Endothelial cell of umbilical vein (primary cell): ENCODE measurements around the gene FRMD4A. TPM values are rescaled to one million over a fixed set of nuclear protein-coding genes. Genes with fewer than 3 reads are reported as not detected.

Experiments used
- BruUV-seq: library from RNA; stranded (reverse); fragments of 400-500 nt; replicated peaks from 2 replicates; lab custom pipeline; 2021; lab: Mats Ljungman, UMichigan
- CTCF ChIA-PET: fragments of 300-600, 350-600 bp; sonication (Branson Sonifier 250); formaldehyde crosslinking; loops from one replicate; lab custom pipeline; 2021; ENCODE audit warnings: antibody characterized with exemption, inconsistent platforms; lab: Charles Lee
- POLR2A ChIA-PET: fragments of 300-600, 350-600 bp; sonication (Branson Sonifier 250); formaldehyde crosslinking; loops from one replicate; lab custom pipeline; 2021; ENCODE audit warnings: antibody characterized with exemption, inconsistent platforms; lab: Charles Lee
- DNase-seq: peaks from one replicate; pipeline ENCODE4 v3.0.0-alpha.2; 2011; ENCODE audit warnings: low read depth, low spot score
- FAIRE-seq: peaks from 2 replicates; lab custom pipeline; 2011; peaks lifted over from hg19 to GRCh38; lab: Jason Lieb, UNC
- H2AFZ ChIP-seq: 2 replicates; pipeline ENCODE4 v1.6.0; 2012; ENCODE audit warnings: low read depth, low read length, control low read depth, inconsistent platforms
- H3K27ac ChIP-seq: 2 replicates; pipeline ENCODE4 v1.5.1; 2011; ENCODE audit warnings: low read depth, mild to moderate bottlenecking, control low read depth, low read length, moderate library complexity; ENCODE audit not compliant: insufficient read depth
- H3K27me3 ChIP-seq, 2 experiments: 2 replicates each; pipeline versions ENCODE4 v1.6.0 to v1.6.1; 2011; ENCODE audit warnings: low read length in 2 of 2, mixed read lengths in 1 of 2; ENCODE audit not compliant: control insufficient read depth in 2 of 2, insufficient read depth in 2 of 2
- H3K36me3 ChIP-seq, 2 experiments: 2 replicates in 1 of 2; 3 replicates in 1 of 2; pipeline ENCODE4 v1.5.1; 2011; ENCODE audit warnings: low read length in 2 of 2, mild to moderate bottlenecking in 1 of 2, moderate library complexity in 1 of 2; ENCODE audit not compliant: control insufficient read depth in 2 of 2, insufficient read depth in 2 of 2; ENCODE audit errors: extremely low read depth in 1 of 2
- H3K4me1 ChIP-seq: 3 replicates; pipeline ENCODE4 v1.5.1; 2011; ENCODE audit warnings: mild to moderate bottlenecking, low read length; ENCODE audit not compliant: control insufficient read depth, insufficient read depth; ENCODE audit errors: extremely low read depth
- H3K4me2 ChIP-seq: 2 replicates; pipeline ENCODE4 v1.6.1; 2011; ENCODE audit warnings: low read length, control low read depth, mixed read lengths; ENCODE audit not compliant: insufficient read depth
- H3K4me3 ChIP-seq, 3 experiments: fragments of 200-600 bp in 1 of 3; sonication (generic), shearing (Covaris generic) in 1 of 3; replicated peaks in 1 of 3; 2 replicates each; pipeline ENCODE4 v1.5.1; 2011 to 2016; ENCODE audit warnings: control low read depth in 3 of 3, low read length in 3 of 3, mild to moderate bottlenecking in 2 of 3, inconsistent platforms in 1 of 3, low read depth in 1 of 3, moderate library complexity in 1 of 3; ENCODE audit not compliant: insufficient read depth in 1 of 3
- H3K79me2 ChIP-seq: 2 replicates; pipeline ENCODE4 v1.6.0; 2012; ENCODE audit warnings: low read length, inconsistent platforms; ENCODE audit not compliant: control insufficient read depth, insufficient read depth
- H3K9ac ChIP-seq: replicated peaks from 2 replicates; pipeline ENCODE3; 2011; ENCODE audit warnings: low read length, control low read depth; ENCODE audit not compliant: insufficient read depth; ENCODE audit errors: extremely low read depth
- H3K9me1 ChIP-seq: replicated peaks from 3 replicates; pipeline ENCODE4 v1.6.0; 2011; ENCODE audit warnings: mild to moderate bottlenecking, low read length; ENCODE audit not compliant: control insufficient read depth, insufficient read depth; ENCODE audit errors: extremely low read depth
- H3K9me3 ChIP-seq: replicated peaks from 2 replicates; pipeline ENCODE4 v1.5.1; 2012; ENCODE audit warnings: low read length, inconsistent platforms; ENCODE audit not compliant: control insufficient read depth, insufficient read depth
- H4K20me1 ChIP-seq: replicated peaks from 2 replicates; pipeline ENCODE3; 2011; ENCODE audit warnings: mild to moderate bottlenecking, low read length; ENCODE audit not compliant: control insufficient read depth, insufficient read depth; ENCODE audit errors: extremely low read depth
- CTCF ChIP-seq, 2 donors: IDR thresholded peaks; 1 replicate in 1 of 2; 2 replicates in 1 of 2; pipeline ENCODE4 v1.5.1; 2011; ENCODE audit warnings: low read length in 2 of 2, mild to moderate bottlenecking in 2 of 2, moderate library complexity in 2 of 2, control low read depth in 1 of 2, inconsistent platforms in 1 of 2, low read depth in 1 of 2; ENCODE audit not compliant: insufficient read depth in 1 of 2; ENCODE audit errors: extremely low read depth in 1 of 2
- EZH2 ChIP-seq: IDR thresholded peaks from 2 replicates; pipeline ENCODE4 v1.6.1; 2012; ENCODE audit warnings: borderline replicate concordance, low read depth, mild to moderate bottlenecking, moderate library complexity, low read length, inconsistent platforms; ENCODE audit not compliant: severe bottlenecking
- FOS ChIP-seq: IDR thresholded peaks from 2 replicates; pipeline ENCODE4 v1.6.1; 2011; ENCODE audit warnings: mild to moderate bottlenecking, low read length, moderate library complexity, borderline replicate concordance; ENCODE audit not compliant: insufficient read depth
- GATA2 ChIP-seq: IDR thresholded peaks from 2 replicates; pipeline ENCODE4 v1.7.0; 2011; ENCODE audit warnings: low read depth, mild to moderate bottlenecking, moderate library complexity, mixed read lengths, low read length; ENCODE audit not compliant: insufficient read length, insufficient read depth
- JUN ChIP-seq: IDR thresholded peaks from 2 replicates; pipeline ENCODE4 v1.6.1; 2011; ENCODE audit warnings: borderline replicate concordance, low read depth; ENCODE audit not compliant: insufficient read length, insufficient read depth
- MAX ChIP-seq: IDR thresholded peaks from 2 replicates; pipeline ENCODE4 v1.6.1; 2011; ENCODE audit not compliant: insufficient read depth, insufficient read length
- MYC ChIP-seq: IDR thresholded peaks from one replicate; pipeline ENCODE4 v1.6.1; 2011; ENCODE audit warnings: mild to moderate bottlenecking, low read depth, low read length
- POLR2A ChIP-seq: IDR thresholded peaks from 2 replicates; pipeline ENCODE4 v1.6.1; 2012; ENCODE audit warnings: low read depth, mild to moderate bottlenecking, control low read depth, low read length
- dilution Hi-C: fragments of 300-500 bp; cut with MboI; formaldehyde crosslinking; loops from one replicate; pipeline ENCODE4 v1.15.0; 2019; ENCODE audit warnings: low sequenced_read_pairs; ENCODE audit not compliant: extremely low pct_ligation_motif_present
- intact Hi-C: fragments of 100-400 bp; cut with micrococcal nuclease; formaldehyde crosslinking; loops from one replicate; pipeline ENCODE4 v1.10.0; 2022
- polyA plus RNA-seq, 4 experiments: library from polyadenylated mRNA; depleted of rRNA in 3 of 4; stranded (reverse) in 3 of 4; unstranded in 1 of 4; fragments of >200 nt; gene quantifications; 2 replicates each; pipeline versions ENCODE4 v1.2.1 to v1.2.3, GENCODE V29; 2011 to 2012; ENCODE audit warnings: missing spikeins in 1 of 4
- total RNA-seq: library from RNA; stranded (reverse); gene quantifications from 2 replicates; pipeline ENCODE4 v1.2.3, GENCODE V29; 2021

The FRMD4A gene
- total and polyA plus RNA-seq, 2 donors (not counting 3 experiments of a cell fraction or from before 2014, with no cell fraction given): 123 to 148 TPM

GRCh38 chr10:14099885-14100284, 230.8 kb downstream of the FRMD4A start:
- no TSS peak for BruUV-seq
- ChIA-PET POLR2A (no interaction called here), CTCF (interaction anchor here (1.7 kb wide), 1 partner anchor 68 kb away, joined by 3 read pairs; no protein-coding TSS in a partner anchor)
- Histone ChIP-seq H3K4me2 (no peak overlapping the region), H3K79me2 (no peaks in the 10 kb centered on the region), H2AFZ (no peak overlapping the region), H3K27ac (no peak overlapping the region), H3K4me1 (no peaks in the 10 kb centered on the region), H3K27me3 (peaks cover 2 to 6% of the 10 kb centered on the region in 2 experiments), H3K9me3 (no peaks in the 10 kb centered on the region), H3K36me3 (no peaks in the 10 kb centered on the region), H4K20me1 (no peaks in the 10 kb centered on the region), H3K4me3 (no peak overlapping the region), H3K9ac (no peak overlapping the region), H3K9me1 (no peaks in the 10 kb centered on the region)
- FAIRE-seq (no peak), DNase-seq (no peak)
- intact Hi-C loops (no loop called here), dilution Hi-C loops (no loop called here)
- no peak for TF ChIP-seq FOS
- no peak for TF ChIP-seq EZH2
- no peak for TF ChIP-seq MAX
- TF ChIP-seq POLR2A: no peak
- TF ChIP-seq CTCF (IDR thresholded peaks at IDR 0.05; ENCODE audit: extremely low read depth in 1 of 2, insufficient read depth in 1 of 2, low read depth in 1 of 2, low read length in 2 of 2): no peak
- TF ChIP-seq GATA2: no peak
- TF ChIP-seq MYC: no peak
- no peak for TF ChIP-seq JUN
